ENCODE measurements around the gene KISS1R.

Gene KISS1R

DNA sequence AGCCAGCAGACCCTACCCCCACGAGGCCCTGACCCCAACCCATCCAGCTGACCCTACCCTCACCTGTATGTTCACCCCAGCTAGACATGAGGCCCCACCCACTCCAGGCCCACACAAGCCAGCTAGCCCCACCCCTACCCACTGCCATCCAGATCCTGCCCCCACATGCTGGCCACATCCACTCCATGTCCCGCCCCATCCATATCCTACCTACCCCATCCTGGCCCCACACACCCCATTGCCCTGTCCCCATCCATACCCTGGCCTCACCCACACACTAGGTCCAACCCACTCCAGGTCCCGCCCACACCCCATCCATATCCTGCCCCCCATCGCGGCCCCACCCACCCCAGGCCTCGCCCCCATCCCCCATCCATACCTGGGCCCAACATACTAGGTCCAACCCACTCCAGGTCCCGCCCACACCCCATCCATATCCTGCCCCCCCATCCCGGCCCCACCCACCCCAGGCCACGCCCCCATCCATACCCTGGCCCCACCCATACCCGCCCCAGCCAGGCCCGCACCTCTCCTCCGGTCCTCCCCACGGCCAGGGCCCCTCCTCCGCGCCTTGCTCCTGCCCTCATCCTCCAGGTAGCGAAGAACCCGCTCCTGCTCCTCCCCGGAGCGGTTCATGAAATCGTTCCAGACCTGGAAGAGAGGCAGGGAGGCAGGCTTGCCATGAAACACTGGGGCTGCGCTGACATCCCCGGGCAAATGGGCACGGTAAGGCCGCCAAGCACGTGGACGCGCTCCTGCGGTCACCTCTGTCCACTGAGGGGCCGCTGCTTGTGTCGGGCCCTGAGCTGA, 16.6 kb upstream of the KISS1R start (continued):
- TF ChIP-seq ZBTB7A (tag by site-specific recombination; IDR thresholded peaks at IDR 0.05; ENCODE audit: low read depth) (no peak), EGR2 (tag by site-specific recombination; IDR thresholded peaks at IDR 0.05; ENCODE audit: low read depth) (peak; percentile 61), SP3 (tag by site-specific recombination; IDR thresholded peaks at IDR 0.05) (peak; percentile 32; the same call in 1 of the 2 replicates), MZF1 (tag by site-specific recombination; IDR thresholded peaks at IDR 0.05; ENCODE audit: borderline replicate concordance) (no peak), ZNF530 (tag by site-specific recombination; IDR thresholded peaks at IDR 0.05; ENCODE audit: low read depth) (no peak), ZSCAN30 (tag by site-specific recombination; IDR thresholded peaks at IDR 0.05) (no peak), ZNF155 (tag by site-specific recombination; IDR thresholded peaks at IDR 0.05) (no peak), ZNF670 (tag by site-specific recombination; IDR thresholded peaks at IDR 0.05; ENCODE audit: low read depth) (no peak), KLF16 (tag by site-specific recombination; IDR thresholded peaks at IDR 0.05) (0 out of 2 replicates have a peak, but pooled peaks have one; percentile 17), ZFHX2 (tag by site-specific recombination; conservative IDR thresholded peaks at IDR 0.05) (peak; percentile 82), KLF9 (tag by site-specific recombination; IDR thresholded peaks at IDR 0.05; ENCODE audit: low read depth) (peak; percentile 18; the same call in 1 of the 2 replicates)
- TF ChIP-seq, protein P1, sequence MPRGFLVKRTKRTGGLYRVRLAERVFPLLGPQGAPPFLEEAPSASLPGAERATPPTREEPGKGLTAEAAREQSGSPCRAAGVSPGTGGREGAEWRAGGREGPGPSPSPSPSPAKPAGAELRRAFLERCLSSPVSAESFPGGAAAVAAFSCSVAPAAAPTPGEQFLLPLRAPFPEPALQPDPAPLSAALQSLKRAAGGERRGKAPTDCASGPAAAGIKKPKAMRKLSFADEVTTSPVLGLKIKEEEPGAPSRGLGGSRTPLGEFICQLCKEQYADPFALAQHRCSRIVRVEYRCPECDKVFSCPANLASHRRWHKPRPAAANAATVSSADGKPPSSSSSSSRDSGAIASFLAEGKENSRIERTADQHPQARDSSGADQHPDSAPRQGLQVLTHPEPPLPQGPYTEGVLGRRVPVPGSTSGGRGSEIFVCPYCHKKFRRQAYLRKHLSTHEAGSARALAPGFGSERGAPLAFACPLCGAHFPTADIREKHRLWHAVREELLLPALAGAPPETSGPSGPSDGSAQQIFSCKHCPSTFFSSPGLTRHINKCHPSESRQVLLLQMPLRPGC (tag by site-specific recombination; IDR thresholded peaks at IDR 0.05), result no peak

DNA sequence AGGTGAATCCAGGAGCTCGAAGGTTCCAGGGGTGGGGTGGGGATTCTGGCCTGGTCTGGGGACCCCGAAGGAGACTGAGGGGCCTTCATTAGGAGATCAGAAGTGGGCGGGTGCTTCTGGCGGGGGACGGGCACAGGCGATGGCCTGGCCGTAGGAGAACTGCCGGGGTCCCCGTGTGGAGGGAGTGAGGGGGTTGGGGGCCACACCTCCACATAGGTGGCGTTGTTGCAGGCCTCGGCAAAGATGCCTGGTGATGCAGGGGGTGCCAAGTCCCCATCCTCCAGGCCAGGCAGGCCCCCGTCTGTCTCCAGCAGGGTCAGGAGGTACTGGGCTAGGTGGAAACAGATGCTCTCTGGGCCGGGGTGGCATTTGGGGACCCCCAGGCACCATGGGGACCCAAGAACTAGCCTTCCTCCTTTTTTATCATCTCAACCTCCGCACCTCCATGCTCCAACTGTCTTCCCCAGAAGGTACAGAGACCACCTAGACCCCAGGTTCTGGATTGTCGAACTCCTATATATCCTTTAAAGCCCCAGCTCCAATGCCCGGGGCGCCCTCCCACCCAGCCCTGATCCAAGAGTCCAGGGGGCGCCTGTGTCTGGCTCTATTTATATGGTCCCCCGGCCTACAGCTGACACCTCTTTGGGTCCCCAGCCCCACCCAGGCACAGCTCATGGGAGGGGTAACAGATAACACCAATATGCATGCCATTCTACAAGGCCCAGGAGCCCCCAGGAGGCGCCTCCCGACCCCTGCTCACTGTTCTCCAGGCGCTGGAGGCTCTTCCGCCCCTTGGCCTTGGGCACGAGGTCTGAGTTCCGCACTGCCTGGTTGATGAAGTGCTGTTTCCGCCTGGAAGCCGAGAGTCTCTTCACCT, 15.7 kb upstream of the KISS1R start:
- ChIA-PET POLR2A (interaction anchor here (0.7 kb wide), 1 partner anchor 21 kb away, joined by 7 read pairs; no protein-coding TSS in a partner anchor), CTCF (interaction anchor here (0.7 to 1.2 kb wide), 2 partner anchors 37 to 80 kb away, joined by 4 to 6 read pairs; no protein-coding TSS in a partner anchor)
- Histone ChIP-seq H3K4me3 (ENCODE audit: low read depth, low read length) (no peak overlapping the region), H3K4me1 (ENCODE audit: control insufficient read depth, insufficient read depth, low read length) (no peaks in the 10 kb centered on the region; the same call in 1 of the 2 replicates), H3K36me3 (ENCODE audit: control insufficient read depth in 2 of 2, insufficient read depth in 1 of 2, low read length in 2 of 2) (peaks cover 0 to 15% of the 10 kb centered on the region in 2 experiments; a peak in 1 of 3 replicates), H3K27ac (ENCODE audit: extremely low read depth, low read depth, low read length) (no peak overlapping the region), H3K9me3 (ENCODE audit: control insufficient read depth, insufficient read depth, low read depth, low read length) (no peaks in the 10 kb centered on the region)
- TF ChIP-seq, protein P2, sequence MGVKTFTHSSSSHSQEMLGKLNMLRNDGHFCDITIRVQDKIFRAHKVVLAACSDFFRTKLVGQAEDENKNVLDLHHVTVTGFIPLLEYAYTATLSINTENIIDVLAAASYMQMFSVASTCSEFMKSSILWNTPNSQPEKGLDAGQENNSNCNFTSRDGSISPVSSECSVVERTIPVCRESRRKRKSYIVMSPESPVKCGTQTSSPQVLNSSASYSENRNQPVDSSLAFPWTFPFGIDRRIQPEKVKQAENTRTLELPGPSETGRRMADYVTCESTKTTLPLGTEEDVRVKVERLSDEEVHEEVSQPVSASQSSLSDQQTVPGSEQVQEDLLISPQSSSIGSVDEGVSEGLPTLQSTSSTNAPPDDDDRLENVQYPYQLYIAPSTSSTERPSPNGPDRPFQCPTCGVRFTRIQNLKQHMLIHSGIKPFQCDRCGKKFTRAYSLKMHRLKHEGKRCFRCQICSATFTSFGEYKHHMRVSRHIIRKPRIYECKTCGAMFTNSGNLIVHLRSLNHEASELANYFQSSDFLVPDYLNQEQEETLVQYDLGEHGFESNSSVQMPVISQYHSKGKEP (tag by site-specific recombination; IDR thresholded peaks at IDR 0.05), result no peak
- peak; percentile 84 for TF ChIP-seq ZFP3 (tag by site-specific recombination; IDR thresholded peaks at IDR 0.05; ENCODE audit: low read depth)
- no peak for TF ChIP-seq ZNF24 (tag by site-specific recombination; IDR thresholded peaks at IDR 0.05)

DNA sequence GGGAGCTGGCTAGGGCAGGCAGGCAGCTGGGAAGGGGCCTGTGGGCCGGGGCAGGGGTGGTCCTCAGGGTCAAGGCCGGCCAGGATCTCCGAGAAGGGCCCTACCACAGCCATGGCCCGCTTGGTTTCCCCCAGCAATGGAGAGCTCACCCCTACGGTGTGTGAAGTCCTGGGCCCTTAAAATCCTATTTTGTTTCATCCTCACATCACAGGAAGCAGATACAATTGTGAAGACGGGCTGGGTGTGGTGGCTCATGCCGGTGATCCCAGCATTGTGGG, 15.1 kb upstream of the KISS1R start:
- Histone ChIP-seq H3K4me3 (ENCODE audit: low read depth, low read length) (no peak overlapping the region), H3K9me3 (ENCODE audit: control insufficient read depth, insufficient read depth, low read depth, low read length) (no peaks in the 10 kb centered on the region), H3K4me1 (ENCODE audit: control insufficient read depth, insufficient read depth, low read length) (no peaks in the 10 kb centered on the region; the same call in 1 of the 2 replicates), H3K36me3 (ENCODE audit: control insufficient read depth in 2 of 2, insufficient read depth in 1 of 2, low read length in 2 of 2) (peaks cover 0 to 15% of the 10 kb centered on the region in 2 experiments; a peak in 1 of 3 replicates), H3K27ac (ENCODE audit: extremely low read depth, low read depth, low read length) (no peak overlapping the region)
- ChIA-PET CTCF (interaction anchor here (0.7 to 1.2 kb wide), 3 partner anchors 38 to 349 kb away, joined by 3 to 6 read pairs (median 4); no protein-coding TSS in a partner anchor), POLR2A (no interaction called here)
- TF ChIP-seq ZBTB1 (tag by site-specific recombination; IDR thresholded peaks at IDR 0.05), result no peak
- TF ChIP-seq ZNF391 (tag by site-specific recombination; IDR thresholded peaks at IDR 0.05; ENCODE audit: borderline replicate concordance, low read depth), result no peak
- no peak for TF ChIP-seq ZNF626 (tag by site-specific recombination; IDR thresholded peaks at IDR 0.05)
- TF ChIP-seq SP3 (tag by site-specific recombination; IDR thresholded peaks at IDR 0.05), result no peak
- TF ChIP-seq, protein P3, sequence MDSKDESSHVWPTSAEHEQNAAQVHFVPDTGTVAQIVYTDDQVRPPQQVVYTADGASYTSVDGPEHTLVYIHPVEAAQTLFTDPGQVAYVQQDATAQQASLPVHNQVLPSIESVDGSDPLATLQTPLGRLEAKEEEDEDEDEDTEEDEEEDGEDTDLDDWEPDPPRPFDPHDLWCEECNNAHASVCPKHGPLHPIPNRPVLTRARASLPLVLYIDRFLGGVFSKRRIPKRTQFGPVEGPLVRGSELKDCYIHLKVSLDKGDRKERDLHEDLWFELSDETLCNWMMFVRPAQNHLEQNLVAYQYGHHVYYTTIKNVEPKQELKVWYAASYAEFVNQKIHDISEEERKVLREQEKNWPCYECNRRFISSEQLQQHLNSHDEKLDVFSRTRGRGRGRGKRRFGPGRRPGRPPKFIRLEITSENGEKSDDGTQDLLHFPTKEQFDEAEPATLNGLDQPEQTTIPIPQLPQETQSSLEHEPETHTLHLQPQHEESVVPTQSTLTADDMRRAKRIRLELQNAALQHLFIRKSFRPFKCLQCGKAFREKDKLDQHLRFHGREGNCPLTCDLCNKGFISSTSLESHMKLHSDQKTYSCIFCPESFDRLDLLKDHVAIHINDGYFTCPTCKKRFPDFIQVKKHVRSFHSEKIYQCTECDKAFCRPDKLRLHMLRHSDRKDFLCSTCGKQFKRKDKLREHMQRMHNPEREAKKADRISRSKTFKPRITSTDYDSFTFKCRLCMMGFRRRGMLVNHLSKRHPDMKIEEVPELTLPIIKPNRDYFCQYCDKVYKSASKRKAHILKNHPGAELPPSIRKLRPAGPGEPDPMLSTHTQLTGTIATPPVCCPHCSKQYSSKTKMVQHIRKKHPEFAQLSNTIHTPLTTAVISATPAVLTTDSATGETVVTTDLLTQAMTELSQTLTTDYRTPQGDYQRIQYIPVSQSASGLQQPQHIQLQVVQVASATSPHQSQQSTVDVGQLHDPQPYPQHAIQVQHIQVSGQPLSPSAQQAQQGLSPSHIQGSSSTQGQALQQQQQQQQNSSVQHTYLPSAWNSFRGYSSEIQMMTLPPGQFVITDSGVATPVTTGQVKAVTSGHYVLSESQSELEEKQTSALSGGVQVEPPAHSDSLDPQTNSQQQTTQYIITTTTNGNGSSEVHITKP (tag by site-specific recombination; IDR thresholded peaks at IDR 0.05), result no peak
- TF ChIP-seq MYNN (tag by site-specific recombination; IDR thresholded peaks at IDR 0.05; ENCODE audit: borderline replicate concordance), result no peak
- no peak for TF ChIP-seq ZNF292 (tag by site-specific recombination; IDR thresholded peaks at IDR 0.05; ENCODE audit: borderline replicate concordance, low read depth)
- TF ChIP-seq ZEB2 (tag by site-specific recombination; IDR thresholded peaks at IDR 0.05), result no peak
- no peak for TF ChIP-seq ZNF555 (tag by site-specific recombination; conservative IDR thresholded peaks at IDR 0.05)

Data from HEK293 (cell line).